GM19467 (cell line): ENCODE data around the gene NOL8.

ENCODE experiments used
- ATAC-seq: cut with Tn5 transposase; IDR thresholded peaks from one replicate; pipeline ENCODE4 v1.9.1; 2021; ENCODE audit warnings: mild to moderate bottlenecking, moderate library complexity; ENCODE audit not compliant: unreplicated experiment

NOL8 gene

GRCh38 chr9:92270511-92270910 lies 54.6 kb downstream of the NOL8 start:
- ATAC-seq, result no peak

- no peak for ATAC-seq
Observed at GRCh38 chr9:92266486-92266885, 58.7 kb downstream of the NOL8 start.

GRCh38 chr9:92265154-92265553 lies 60.0 kb downstream of the NOL8 start:
- ATAC-seq, result no peak

GRCh38 chr9:92263131-92263530 lies 62.0 kb downstream of the NOL8 start:
- no peak for ATAC-seq

- no peak for ATAC-seq
Observed at GRCh38 chr9:92257327-92257726, 67.8 kb downstream of the NOL8 start.

- ATAC-seq, result no peak
Observed at GRCh38 chr9:92254381-92255337, 70.5 kb downstream of the NOL8 start.

- ATAC-seq, result no peak
Observed at GRCh38 chr9:92253656-92254055, 71.5 kb downstream of the NOL8 start.

GRCh38 chr9:92247981-92248380 lies 77.2 kb downstream of the NOL8 start:
- no peak for ATAC-seq
